EL (cell line): ENCODE measurements around the gene MARCHF9.

Experiments
- DNase-seq: peaks from one replicate; pipeline ENCODE4 v3.0.0-alpha.2; 2016

The MARCHF9 gene

GRCh38 chr12:57807285-57807684 lies 52.4 kb downstream of the MARCHF9 start:
- DNase-seq = no peak

DNA sequence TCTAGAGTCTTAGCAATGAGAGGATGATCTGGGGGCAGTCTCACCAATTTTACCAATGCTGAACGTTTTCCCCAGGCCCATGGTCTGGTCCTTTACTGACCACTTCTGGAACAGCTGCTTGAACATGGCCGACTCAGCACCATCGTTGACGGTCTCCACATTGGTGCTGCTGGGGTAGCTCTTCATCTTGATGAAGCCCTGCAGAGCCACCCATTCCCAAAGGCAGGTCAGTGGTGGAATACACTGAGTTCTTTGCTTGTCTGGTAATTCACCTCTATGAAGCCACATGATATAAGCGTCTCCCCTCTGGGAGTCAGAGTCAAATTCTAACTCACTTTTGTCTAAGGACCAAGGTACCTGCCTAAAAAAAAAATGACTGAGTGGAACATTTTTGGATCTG lies 53.4 kb downstream of the MARCHF9 start:
- no peak for DNase-seq

DNA sequence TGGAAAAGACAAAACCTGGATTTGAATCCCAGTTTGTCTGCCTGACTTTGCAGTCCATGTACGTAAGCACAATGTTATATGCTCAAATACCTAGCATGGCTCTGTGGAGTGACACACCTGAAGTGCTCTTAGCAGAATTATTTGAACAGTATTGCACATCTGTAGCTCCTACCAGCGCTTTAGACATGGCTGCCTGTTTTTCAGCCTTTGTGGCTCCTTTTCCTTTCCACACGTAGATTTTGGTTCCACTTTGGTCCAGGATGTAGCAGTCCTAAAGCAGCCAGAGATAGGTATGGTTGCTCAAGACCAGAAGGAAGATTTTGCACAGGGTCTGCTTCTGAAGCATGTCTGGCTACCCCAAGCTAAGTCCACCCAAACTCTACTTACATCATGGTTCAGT lies 54.5 kb downstream of the MARCHF9 start:
- DNase-seq = no peak
